ENCODE results near the gene PKP4.
"Not testable (repeated sequence)": the region's sequence is repeated elsewhere in the genome, so short reads cannot be mapped to it uniquely, and the experiment has no call there.

DNA sequence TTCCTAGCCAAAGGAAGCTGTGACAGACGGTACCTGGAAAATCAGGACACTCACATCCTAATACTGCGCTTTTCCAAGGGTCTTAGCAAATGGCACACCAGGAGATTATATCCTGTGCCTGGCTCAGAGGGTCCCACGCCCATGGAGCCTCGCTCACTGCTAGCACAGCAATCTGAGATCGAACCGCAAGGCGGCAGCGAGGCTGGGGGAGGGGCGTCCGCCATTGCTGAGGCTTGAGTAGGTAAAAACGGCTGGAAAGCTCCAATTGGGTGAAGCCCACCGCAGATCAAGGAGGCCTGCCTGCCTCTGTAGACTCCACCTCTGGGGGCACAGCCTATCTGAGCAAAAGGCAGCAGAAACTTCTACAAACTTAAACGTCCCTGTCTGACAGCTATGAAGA lies 23.0 kb upstream of the PKP4 start:
- TF ChIP-seq CTCF, POLR2A (IDR thresholded peaks at IDR 0.05): not testable (repeated sequence)
